A549 (cell line): ENCODE measurements around the gene DIS3L2. TPM values are rescaled to one million over a fixed set of nuclear protein-coding genes. Genes with fewer than 3 reads are reported as not detected.

ENCODE experiments used
- ATAC-seq, 2 experiments: fragments of 200-7000 bp in 1 of 2; fragments of >200 bp in 1 of 2; cut with Nextera tagmentation in 1 of 2; cut with Tn5 transposase in 1 of 2; 3 replicates each; pipeline versions ENCODE4 v1.8.0 to v1.9.1; 2018 to 2020; ENCODE audit warnings: mild to moderate bottlenecking in 1 of 2, moderate library complexity in 1 of 2
- CTCF ChIA-PET: fragments of 300-600 bp; sonication (Branson Sonifier 250); formaldehyde crosslinking; extraction: SDS; loops from one replicate; lab custom pipeline; 2021; ENCODE audit warnings: antibody characterized with exemption, inconsistent platforms; lab: Yijun Ruan, JAX
- POLR2A ChIA-PET: fragments of 350-600 bp; formaldehyde crosslinking; extraction: SDS; loops from one replicate; lab custom pipeline; 2021; ENCODE audit warnings: antibody characterized with exemption, inconsistent platforms; lab: Yijun Ruan, JAX
- DNase-seq, 2 experiments: peaks; one replicate each; pipeline versions ENCODE4 v3.0.0 to v3.0.0-alpha.2; 2011 to 2016; ENCODE audit warnings: low read depth in 1 of 2, low spot score in 1 of 2
- FAIRE-seq: peaks from 2 replicates; lab custom pipeline; 2011; peaks lifted over from hg19 to GRCh38; lab: Jason Lieb, UNC
- H3K27ac ChIP-seq, 2 experiments: fragments of >200 bp; sonication (Bioruptor Twin); formaldehyde crosslinking; 3 replicates each; pipeline ENCODE4 v1.5.1; 2016 to 2017
- H3K4me1 ChIP-seq: fragments of >200 bp; sonication (Bioruptor Twin); formaldehyde crosslinking; 3 replicates; pipeline ENCODE4 v1.6.1; 2016
- H3K4me2 ChIP-seq: fragments of >200 bp; sonication (Bioruptor Twin); formaldehyde crosslinking; 3 replicates; pipeline ENCODE4 v1.6.1; 2016
- H3K4me3 ChIP-seq: fragments of >200 bp; sonication (Bioruptor Twin); formaldehyde crosslinking; 3 replicates; pipeline ENCODE4 v1.5.1; 2016
- H3K9me3 ChIP-seq: fragments of >200 bp; sonication (Bioruptor Twin); formaldehyde crosslinking; 3 replicates; pipeline ENCODE4 v1.6.1; 2016
- ATOH8 ChIP-seq: fragments of 250-450 bp; sonication (Bioruptor Pico); IDR thresholded peaks from 2 replicates; pipeline ENCODE4 v1.5.0; 2020; ENCODE audit warnings: low read depth, mild to moderate bottlenecking, moderate library complexity
- BCL3 ChIP-seq: fragments of >200 bp; sonication (Bioruptor Twin); formaldehyde crosslinking; IDR thresholded peaks from 3 replicates; pipeline ENCODE4 v1.6.1; 2016
- CBX8 ChIP-seq: fragments of 200-600 bp; sonication (generic); IDR thresholded peaks from 2 replicates; pipeline ENCODE4 v1.6.1; 2016
- CEBPB ChIP-seq, 2 experiments: fragments of >200 bp in 1 of 2; sonication (Bioruptor Twin) in 1 of 2; formaldehyde crosslinking in 1 of 2; IDR thresholded peaks; 2 replicates each; pipeline ENCODE4 v1.6.1; 2012 to 2016
- EHMT2 ChIP-seq: fragments of 200-600 bp; sonication (generic); IDR thresholded peaks from 2 replicates; pipeline ENCODE4 v1.6.1; 2016; ENCODE audit warnings: antibody characterized with exemption, low read depth, mild to moderate bottlenecking, moderate library complexity
- ESRRA ChIP-seq: fragments of 150-350 bp; IDR thresholded peaks from 2 replicates; pipeline ENCODE4 v1.6.1; 2014; ENCODE audit warnings: mild to moderate bottlenecking, low read length, borderline replicate concordance
- FOSB ChIP-seq: fragments of 250-450 bp; sonication (Bioruptor Pico); IDR thresholded peaks from 2 replicates; pipeline ENCODE4 v1.5.0; 2020; ENCODE audit warnings: mild to moderate bottlenecking, moderate library complexity
- FOSL2 ChIP-seq, 2 experiments: fragments of 450-650 bp in 1 of 2; fragments of >200 bp in 1 of 2; sonication (Bioruptor Twin) in 1 of 2; formaldehyde crosslinking; IDR thresholded peaks; 2 replicates each; pipeline versions ENCODE4 v1.5.0 to v1.6.1; 2016 to 2020; ENCODE audit warnings: mild to moderate bottlenecking in 1 of 2, moderate library complexity in 1 of 2
- GATA3 ChIP-seq: IDR thresholded peaks from 2 replicates; pipeline ENCODE4 v1.6.1; 2012; ENCODE audit warnings: borderline replicate concordance
- HEYL ChIP-seq: fragments of 250-450 bp; sonication (Bioruptor Pico); IDR thresholded peaks from 2 replicates; pipeline ENCODE4 v1.8.0; 2021; ENCODE audit warnings: mild to moderate bottlenecking, moderate library complexity
- HOXB13 ChIP-seq: fragments of 250-450 bp; sonication (Bioruptor Pico); IDR thresholded peaks from 2 replicates; pipeline ENCODE4 v1.5.0; 2020; ENCODE audit warnings: low read depth, mild to moderate bottlenecking, moderate library complexity
- HOXB5 ChIP-seq: fragments of 250-450 bp; sonication (Bioruptor Pico); IDR thresholded peaks from 2 replicates; pipeline ENCODE4 v1.5.0; 2020; ENCODE audit warnings: mild to moderate bottlenecking, moderate library complexity
- KDM5A ChIP-seq: fragments of 200-600 bp; sonication (generic); IDR thresholded peaks from 2 replicates; pipeline ENCODE4 v1.6.1; 2016; ENCODE audit warnings: antibody characterized with exemption, mild to moderate bottlenecking
- MAFK ChIP-seq: fragments of 450-650 bp; IDR thresholded peaks from 2 replicates; pipeline ENCODE4 v1.6.1; 2014; ENCODE audit not compliant: partially characterized antibody
- MAX ChIP-seq: IDR thresholded peaks from 2 replicates; pipeline ENCODE4 v1.6.1; 2012
- MYC ChIP-seq: IDR thresholded peaks from 2 replicates; pipeline ENCODE4 v1.6.1; 2012; ENCODE audit warnings: mild to moderate bottlenecking, inconsistent platforms, low read length, improper control_type of control experiment, borderline replicate concordance
- NFE2L2 ChIP-seq: fragments of 150-350 bp; conservative IDR thresholded peaks from 2 replicates; pipeline ENCODE4 v1.6.1; 2014; ENCODE audit warnings: low read length
- RCOR1 ChIP-seq: fragments of 150-350 bp; IDR thresholded peaks from 2 replicates; pipeline ENCODE4 v1.6.1; 2014; ENCODE audit warnings: antibody characterized with exemption, low read length, low read depth
- TP53 ChIP-seq: fragments of 250-450 bp; sonication (Bioruptor Pico); IDR thresholded peaks from 2 replicates; pipeline ENCODE4 v1.5.0; 2021; ENCODE audit warnings: mild to moderate bottlenecking, moderate library complexity
- WGBS: methylation state at CpG from one replicate; pipeline ENCODE4 v1.1.6; 2017; ENCODE audit errors: missing lambda C conversion rate; 5-methylcytosine and 5-hydroxymethylcytosine counted together
- polyA plus RNA-seq, 4 experiments: library from polyadenylated mRNA; depleted of rRNA in 3 of 4; stranded (reverse); fragments of >200 nt; fragmentation: RNase III in 1 of 4; extraction: RNeasy Plus Mini Kit Qiagen cat#74134 plus additional on column Dnase treatment in 1 of 4; gene quantifications; 2 replicates in 3 of 4; 3 replicates in 1 of 4; pipeline ENCODE4 v1.2.3, GENCODE V29; 2011 to 2017
- TF ChIP-seq, protein P1 (sequence below): fragments of >200 bp; sonication (Bioruptor Twin); formaldehyde crosslinking; IDR thresholded peaks from 2 replicates; pipeline ENCODE4 v1.6.1; 2016

DIS3L2 gene
- polyA plus RNA-seq, 2 of the 4 experiments (the other 2 are of a cell fraction) = 14.9 to 15.4 TPM

- no peak overlapping the region for H3K27ac ChIP-seq
- no peak overlapping the region for H3K4me2 ChIP-seq
- ChIA-PET POLR2A (no interaction called here), CTCF (interaction anchor here (0.8 to 3.6 kb wide), 2 partner anchors 9 to 450 kb away, joined by 3 to 15 read pairs; no protein-coding TSS in a partner anchor)
- no peak for DNase-seq
- H3K4me3 ChIP-seq = no peak overlapping the region
- no peaks in the 10 kb centered on the region for H3K9me3 ChIP-seq
- WGBS = 78% methylated on average over 12 of the region's 12 CpGs
- peaks cover 8% of the 10 kb centered on the region for H3K4me1 ChIP-seq
- TF ChIP-seq ESRRA = no peak
- TF ChIP-seq CEBPB (IDR thresholded peaks at IDR 0.05) = no peak
- no peak for TF ChIP-seq BCL3
- no peak for TF ChIP-seq ATOH8 (CRISPR knock-in tag)
- no peak for ATAC-seq
- no peak for FAIRE-seq
Observed at GRCh38 chr2:232375164-232375563, 413.7 kb downstream of the DIS3L2 start.

DNA sequence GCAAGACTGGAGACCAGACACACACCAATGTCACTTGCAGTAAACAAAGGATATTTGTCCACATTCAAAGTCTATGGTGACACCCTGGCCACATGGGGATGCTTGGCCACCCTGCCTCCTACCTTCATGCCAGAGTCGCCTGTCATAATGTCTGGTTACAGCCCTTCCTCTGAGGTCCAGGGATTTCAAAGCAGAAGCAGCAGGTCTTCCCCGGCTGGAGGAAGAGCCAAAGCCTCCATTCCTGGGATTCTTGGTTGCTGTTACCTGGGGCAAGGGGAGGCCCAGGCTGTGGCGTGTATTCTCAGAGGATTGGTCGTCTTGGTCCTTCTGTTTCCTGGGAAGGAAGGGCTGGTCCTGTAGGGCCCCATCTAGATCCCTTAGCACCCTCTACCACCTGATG lies 414.7 kb downstream of the DIS3L2 start:
- DNase-seq = no peak
- ChIA-PET POLR2A (no interaction called here), CTCF (interaction anchor here (0.9 to 3.6 kb wide), 4 partner anchors 8 to 476 kb away, joined by 3 to 15 read pairs (median 4); no protein-coding TSS in a partner anchor)
- no peak for FAIRE-seq
- peaks cover 8% of the 10 kb centered on the region for H3K4me1 ChIP-seq
- TF ChIP-seq RCOR1 = no peak
- TF ChIP-seq CEBPB (IDR thresholded peaks at IDR 0.05) = no peak
- no peak for TF ChIP-seq EHMT2
- TF ChIP-seq BCL3 = no peak
- no peak for TF ChIP-seq GATA3
- no peak for TF ChIP-seq FOSL2 (IDR thresholded peaks at IDR 0.05)
- no peak for TF ChIP-seq FOSL2 (CRISPR knock-in tag; IDR thresholded peaks at IDR 0.05)
- no peak for TF ChIP-seq HOXB5 (CRISPR knock-in tag)
- TF ChIP-seq CBX8 = no peak
- TF ChIP-seq, all 56 proteins: peak for 0
- no peak for ATAC-seq
- Histone ChIP-seq H3K4me2 (no peak overlapping the region), H3K27ac (no peak overlapping the region), H3K9me3 (no peaks in the 10 kb centered on the region), H3K4me3 (no peak overlapping the region)
- WGBS = 63% methylated on average over 2 of the region's 4 CpGs

DNA sequence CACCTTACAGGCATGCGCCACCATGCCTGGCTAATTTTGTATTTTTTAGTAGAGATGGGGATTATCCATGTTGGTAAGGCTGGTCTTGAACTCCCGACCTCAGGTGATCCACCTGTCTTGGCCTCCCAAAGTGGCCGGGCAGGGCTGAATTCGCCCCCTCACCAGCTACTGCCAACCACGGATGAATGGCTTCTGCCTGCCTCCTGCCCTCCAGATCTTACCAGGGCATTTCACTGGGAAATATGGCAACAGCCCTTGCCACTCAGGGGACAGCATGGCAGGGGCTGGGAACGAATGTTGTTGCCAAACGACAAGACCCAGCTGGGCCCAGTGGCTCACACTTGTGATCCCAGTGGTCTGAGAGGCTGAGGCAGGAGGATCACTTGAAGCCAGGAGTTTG lies 415.2 kb downstream of the DIS3L2 start:
- CTCF ChIA-PET = interaction anchor here (1.1 to 3.6 kb wide), 3 partner anchors 9 to 476 kb away, joined by 3 to 15 read pairs (median 4); no protein-coding TSS in a partner anchor
- POLR2A ChIA-PET = no interaction called here
- WGBS = 69% methylated on average over 7 of the region's 7 CpGs
- no peak overlapping the region for H3K27ac ChIP-seq
- no peaks in the 10 kb centered on the region for H3K9me3 ChIP-seq
- no peak for FAIRE-seq
- H3K4me1 ChIP-seq = peaks cover 8% of the 10 kb centered on the region
- TF ChIP-seq NFE2L2 = no peak
- TF ChIP-seq ESRRA = no peak
- TF ChIP-seq MYC = no peak
- no peak for TF ChIP-seq MAX
- no peak for TF ChIP-seq FOSB
- TF ChIP-seq, protein P1, sequence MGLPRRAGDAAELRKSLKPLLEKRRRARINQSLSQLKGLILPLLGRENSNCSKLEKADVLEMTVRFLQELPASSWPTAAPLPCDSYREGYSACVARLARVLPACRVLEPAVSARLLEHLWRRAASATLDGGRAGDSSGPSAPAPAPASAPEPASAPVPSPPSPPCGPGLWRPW = no peak
- no peak for TF ChIP-seq HOXB13 (CRISPR knock-in tag)
- TF ChIP-seq TP53 (CRISPR knock-in tag) = no peak
- no peak for TF ChIP-seq HEYL (CRISPR knock-in tag)
- TF ChIP-seq MAFK = no peak
- TF ChIP-seq KDM5A = no peak
- DNase-seq = no peak
- H3K4me3 ChIP-seq = no peak overlapping the region
- ATAC-seq = no peak
- H3K4me2 ChIP-seq = no peak overlapping the region
